Measurements from ENCODE around the gene NLRP7. TPM values are rescaled to one million over a fixed set of nuclear protein-coding genes. Genes with fewer than 3 reads are reported as not detected.

The NLRP7 gene
- total RNA-seq (2016; rRNA removed; fragmentation: Illumina TruSeq; extraction: Trizol) (not detected in 2 replicates), polyA plus RNA-seq (2011; rRNA removed) (not detected in 2 replicates), polyA minus RNA-seq (2011; rRNA and poly(A)+ RNA removed; ENCODE audit: low replicate concordance) (0.09 TPM in 1 of 2 replicates, not detected in the other), Bru-seq, nascent RNA (not detected), BruChase-seq, experiment 1, labeled RNA remaining after a 6-hour chase (not detected), BruChase-seq, experiment 2, labeled RNA remaining after a 2-hour chase (not detected)
- not detected in 2 replicates for total RNA-seq (2016; cell fraction: cytosol; rRNA removed; fragmentation: Illumina TruSeq; extraction: Trizol; ENCODE audit: low read depth)
- not detected in 2 replicates for total RNA-seq (2016; cell fraction: insoluble cytoplasmic fraction; rRNA removed; fragmentation: Illumina TruSeq; extraction: Trizol)
- not detected in 2 replicates for total RNA-seq (2016; cell fraction: membrane; rRNA removed; fragmentation: Illumina TruSeq; extraction: Trizol)
- total RNA-seq (2016; cell fraction: nucleus; rRNA removed; fragmentation: Illumina TruSeq; extraction: Trizol): not detected in 2 replicates
- polyA plus RNA-seq (2011; cell fraction: cytosol; rRNA removed): not detected in 2 replicates
- polyA plus RNA-seq (2011; cell fraction: nucleus; rRNA removed): not detected in 2 replicates
- not detected in 2 replicates for polyA plus RNA-seq (2012)
- polyA plus RNA-seq (2016; cell fraction: cytosol; fragmentation: Illumina TruSeq; extraction: Trizol; ENCODE audit: low read depth): not detected in 2 replicates
- not detected in 2 replicates for polyA plus RNA-seq (2016; cell fraction: insoluble cytoplasmic fraction; fragmentation: Illumina TruSeq; extraction: Trizol; ENCODE audit: low read depth)
- polyA plus RNA-seq (2016; cell fraction: membrane; fragmentation: Illumina TruSeq; extraction: Trizol; ENCODE audit: low read depth): not detected in 2 replicates
- not detected in 2 replicates for polyA plus RNA-seq (2016; cell fraction: nucleus; fragmentation: Illumina TruSeq; extraction: Trizol; ENCODE audit: insufficient read depth, low read depth)
- not detected in 2 replicates for polyA minus RNA-seq (2011; cell fraction: cytosol; rRNA and poly(A)+ RNA removed)
- not detected in 2 replicates for polyA minus RNA-seq (2011; cell fraction: nucleus; rRNA and poly(A)+ RNA removed)
- long read RNA-seq, experiment 1: 0 reads
- long read RNA-seq, experiment 2: 0 reads

DNA sequence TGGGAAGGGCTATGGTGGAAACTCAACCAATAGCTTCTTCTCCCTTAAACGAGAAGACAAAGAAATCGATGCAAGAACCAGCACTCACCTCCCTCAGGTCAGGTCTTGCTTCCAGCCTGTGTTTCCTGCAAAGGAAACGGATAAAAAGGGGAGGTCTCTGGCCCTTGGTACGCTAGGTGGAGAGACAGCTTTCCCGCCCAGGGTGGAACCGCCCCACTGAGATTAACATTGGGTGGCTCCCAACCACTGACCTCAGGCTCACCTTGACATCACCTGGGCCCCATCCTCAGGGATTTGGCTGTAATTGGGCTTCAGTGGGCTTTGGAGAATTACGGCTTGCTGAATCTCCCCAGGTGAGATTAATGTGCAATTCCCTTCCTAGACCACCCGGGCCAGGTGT is at the start of gene NLRP7:
NLRP7 (minus strand) TSS at position 150 of the 400 bp plus-strand sequence.
- Histone ChIP-seq H4K20me1 (ENCODE audit: insufficient read depth, low read length) (no peaks in the 10 kb centered on the region), H3K9me3 (ENCODE audit: low read length) (no peaks in the 10 kb centered on the region), H2AFZ (ENCODE audit: low read length) (no peak within 1 kb of the TSS), H3K27me3 (ENCODE audit: control insufficient read depth in 1 of 2, insufficient read depth in 2 of 2, low read length in 2 of 2) (peaks cover 0 to 12% of the 10 kb centered on the region in 2 experiments; a peak in 2 of 5 replicates), H3K27ac (ENCODE audit: extremely low read length, insufficient read depth, low read length) (no peak within 1 kb of the TSS), H3K9ac (ENCODE audit: insufficient read depth, low read depth, low read length) (no peak within 1 kb of the TSS), H3K4me3 (replicated peaks in 1 of 3; ENCODE audit: insufficient read depth in 1 of 3, low read depth in 2 of 3, low read length in 3 of 3) (no peak within 1 kb of the TSS), H3K79me2 (ENCODE audit: insufficient read depth, low read length) (no peaks in the 10 kb centered on the region), H3K4me2 (ENCODE audit: low read depth, low read length) (no peak within 1 kb of the TSS), H3K4me1 (ENCODE audit: insufficient read depth, low read length) (no peaks in the 10 kb centered on the region), H3K36me3 (replicated peaks in 1 of 2; ENCODE audit: control insufficient read depth in 1 of 2, insufficient read depth in 2 of 2, low read length in 2 of 2) (no peaks in the 10 kb centered on the region)
- intact Hi-C loops (cut with micrococcal nuclease; ENCODE audit: unreplicated experiment): no loop called here
- no peak for DNase-seq (ENCODE audit: low spot score)
- ChIA-PET CTCF (ENCODE audit: low intra/inter-chr PET ratio, low total read pairs) (no interaction called here), POLR2A (no interaction called here)
- no peak for FAIRE-seq
- in situ Hi-C loops (cut with HindIII; ENCODE audit: extremely low pct_ligation_motif_present, low pct_unique_long_range_greater_than_20kb): no loop called here
- BruUV-seq (replicated peaks): no TSS peak
- no peak for ATAC-seq
- WGBS (ENCODE audit: low lambda C conversion rate): 40% methylated on average over 8 of the region's 8 CpGs
- TF ChIP-seq NR2F6 (IDR thresholded peaks at IDR 0.05) (no peak), NR2F6 (CRISPR knock-in tag; IDR thresholded peaks at IDR 0.05) (no peak), PHF21A (CRISPR knock-in tag; IDR thresholded peaks at IDR 0.05) (no peak), ARID3A (IDR thresholded peaks at IDR 0.05; ENCODE audit: low read depth, low read length) (no peak), RBM22 (optimal IDR thresholded peaks at IDR 0.05; ENCODE audit: low read length) (no peak), ZNF761 (CRISPR knock-in tag; conservative IDR thresholded peaks at IDR 0.05) (no peak), ZNF557 (CRISPR knock-in tag; IDR thresholded peaks at IDR 0.05) (no peak), ZNF841 (CRISPR knock-in tag; IDR thresholded peaks at IDR 0.05; ENCODE audit: borderline replicate concordance) (no peak), ZNF564 (CRISPR knock-in tag; IDR thresholded peaks at IDR 0.05) (no peak), ZNF460 (CRISPR knock-in tag; IDR thresholded peaks at IDR 0.05; ENCODE audit: borderline replicate concordance) (no peak), JDP2 (CRISPR knock-in tag; IDR thresholded peaks at IDR 0.05; ENCODE audit: borderline replicate concordance) (no peak), ZFP36L2 (CRISPR knock-in tag; IDR thresholded peaks at IDR 0.05) (no peak)
- TF ChIP-seq, protein P1, sequence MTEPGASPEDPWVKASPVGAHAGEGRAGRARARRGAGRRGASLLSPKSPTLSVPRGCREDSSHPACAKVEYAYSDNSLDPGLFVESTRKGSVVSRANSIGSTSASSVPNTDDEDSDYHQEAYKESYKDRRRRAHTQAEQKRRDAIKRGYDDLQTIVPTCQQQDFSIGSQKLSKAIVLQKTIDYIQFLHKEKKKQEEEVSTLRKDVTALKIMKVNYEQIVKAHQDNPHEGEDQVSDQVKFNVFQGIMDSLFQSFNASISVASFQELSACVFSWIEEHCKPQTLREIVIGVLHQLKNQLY (CRISPR knock-in tag; IDR thresholded peaks at IDR 0.05): no peak
- TF ChIP-seq, protein P2, sequence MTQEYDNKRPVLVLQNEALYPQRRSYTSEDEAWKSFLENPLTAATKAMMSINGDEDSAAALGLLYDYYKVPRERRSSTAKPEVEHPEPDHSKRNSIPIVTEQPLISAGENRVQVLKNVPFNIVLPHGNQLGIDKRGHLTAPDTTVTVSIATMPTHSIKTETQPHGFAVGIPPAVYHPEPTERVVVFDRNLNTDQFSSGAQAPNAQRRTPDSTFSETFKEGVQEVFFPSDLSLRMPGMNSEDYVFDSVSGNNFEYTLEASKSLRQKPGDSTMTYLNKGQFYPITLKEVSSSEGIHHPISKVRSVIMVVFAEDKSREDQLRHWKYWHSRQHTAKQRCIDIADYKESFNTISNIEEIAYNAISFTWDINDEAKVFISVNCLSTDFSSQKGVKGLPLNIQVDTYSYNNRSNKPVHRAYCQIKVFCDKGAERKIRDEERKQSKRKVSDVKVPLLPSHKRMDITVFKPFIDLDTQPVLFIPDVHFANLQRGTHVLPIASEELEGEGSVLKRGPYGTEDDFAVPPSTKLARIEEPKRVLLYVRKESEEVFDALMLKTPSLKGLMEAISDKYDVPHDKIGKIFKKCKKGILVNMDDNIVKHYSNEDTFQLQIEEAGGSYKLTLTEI (CRISPR knock-in tag; conservative IDR thresholded peaks at IDR 0.05): no peak
- TF ChIP-seq, protein P3, sequence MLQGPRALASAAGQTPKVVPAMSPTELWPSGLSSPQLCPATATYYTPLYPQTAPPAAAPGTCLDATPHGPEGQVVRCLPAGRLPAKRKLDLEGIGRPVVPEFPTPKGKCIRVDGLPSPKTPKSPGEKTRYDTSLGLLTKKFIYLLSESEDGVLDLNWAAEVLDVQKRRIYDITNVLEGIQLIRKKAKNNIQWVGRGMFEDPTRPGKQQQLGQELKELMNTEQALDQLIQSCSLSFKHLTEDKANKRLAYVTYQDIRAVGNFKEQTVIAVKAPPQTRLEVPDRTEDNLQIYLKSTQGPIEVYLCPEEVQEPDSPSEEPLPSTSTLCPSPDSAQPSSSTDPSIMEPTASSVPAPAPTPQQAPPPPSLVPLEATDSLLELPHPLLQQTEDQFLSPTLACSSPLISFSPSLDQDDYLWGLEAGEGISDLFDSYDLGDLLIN (CRISPR knock-in tag; IDR thresholded peaks at IDR 0.05; ENCODE audit: borderline replicate concordance): no peak
